Gastroesophageal sphincter (tissue), 2 donors: Measurements from ENCODE around the gene NACA.

Experiments used
- EP300 ChIP-seq: sonication (generic); formaldehyde crosslinking; IDR thresholded peaks from one replicate; pipeline ENCODE4 v1.6.1; 2017; ENCODE audit warnings: antibody characterized with exemption, mild to moderate bottlenecking
- POLR2A ChIP-seq, 2 donors: fragments of 450-650 bp; IDR thresholded peaks; one replicate each; pipeline ENCODE4 v1.6.1; 2017; ENCODE audit warnings: antibody characterized with exemption in 2 of 2, mild to moderate bottlenecking in 2 of 2, moderate library complexity in 1 of 2

DNA sequence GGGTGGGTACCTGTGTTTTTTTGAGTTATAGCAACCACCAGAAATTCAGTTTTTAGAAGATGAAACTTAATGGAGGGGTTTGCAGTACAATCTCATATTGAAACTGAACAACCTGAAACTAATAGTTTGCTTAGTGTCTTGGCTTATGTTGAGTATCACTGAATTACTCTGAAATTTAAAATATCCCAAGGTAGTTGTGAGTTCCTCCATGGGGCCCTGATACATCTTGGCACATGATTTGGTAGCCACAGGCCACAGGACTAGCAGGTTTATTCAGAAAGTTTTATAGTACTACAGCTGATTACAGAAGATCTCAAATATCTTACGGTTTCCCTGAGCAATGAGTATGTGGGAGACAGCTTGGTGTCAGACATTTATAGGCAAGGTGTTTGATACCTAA is 47.4 kb downstream of the NACA start:
- TF ChIP-seq EP300 (no peak), POLR2A (IDR thresholded peaks at IDR 0.05) (no peak)
